ENCODE results near the gene MBNL2. TPM values are rescaled to one million over a fixed set of nuclear protein-coding genes. Genes with fewer than 3 reads are reported as not detected.

MBNL2 gene
- total and polyA plus RNA-seq, 2 experiments from 2014 or later = 27.4 to 97.9 TPM

- Histone ChIP-seq H3K4me2 (no peak overlapping the region), H2AFZ (no peak overlapping the region), H3K9me2 (replicated peaks; ENCODE audit: insufficient read depth) (no peaks in the 10 kb centered on the region), H3K36me3 (replicated peaks; ENCODE audit: insufficient read depth, low read depth) (no peaks in the 10 kb centered on the region), H3K9me3 (ENCODE audit: low read depth) (no peaks in the 10 kb centered on the region), H3K79me2 (no peaks in the 10 kb centered on the region), H4K20me1 (ENCODE audit: insufficient read depth, poor library complexity, severe bottlenecking) (no peaks in the 10 kb centered on the region), H3K27me3 (no peaks in the 10 kb centered on the region), H3K4me1 (ENCODE audit: insufficient read depth) (no peaks in the 10 kb centered on the region), H3K27ac (peak overlapping the region; percentile 8), H3K4me3 (no peak overlapping the region)
- TF ChIP-seq EZH2phosphoT487 (IDR thresholded peaks at IDR 0.05; ENCODE audit: low read depth, severe bottlenecking, unreplicated experiment) (no peak), CTCF (IDR thresholded peaks at IDR 0.05; ENCODE audit: poor library complexity) (no peak), EZH2 (IDR thresholded peaks at IDR 0.05; ENCODE audit: borderline replicate concordance) (no peak)
- WGBS (ENCODE audit: low lambda C conversion rate, missing lambda C conversion rate) = 84% methylated on average over 2 of the region's 2 CpGs
- DNase-seq (ENCODE audit: low spot score) = peak; percentile 8
Measured at GRCh38 chr13:97179501-97179900, 42.6 kb upstream of the MBNL2 start.

- Histone ChIP-seq H3K27ac (no peak overlapping the region), H3K79me2 (no peaks in the 10 kb centered on the region), H3K4me3 (no peak overlapping the region), H4K20me1 (ENCODE audit: insufficient read depth, poor library complexity, severe bottlenecking) (no peaks in the 10 kb centered on the region), H2AFZ (no peak overlapping the region), H3K9me3 (ENCODE audit: low read depth) (no peaks in the 10 kb centered on the region), H3K4me2 (no peak overlapping the region), H3K27me3 (no peaks in the 10 kb centered on the region), H3K9me2 (replicated peaks; ENCODE audit: insufficient read depth) (no peaks in the 10 kb centered on the region), H3K4me1 (ENCODE audit: insufficient read depth) (no peaks in the 10 kb centered on the region), H3K36me3 (replicated peaks; ENCODE audit: insufficient read depth, low read depth) (no peaks in the 10 kb centered on the region)
- 80% methylated on average over 6 of the region's 6 CpGs for WGBS (ENCODE audit: low lambda C conversion rate, missing lambda C conversion rate)
- DNase-seq (ENCODE audit: low spot score) = no peak
- TF ChIP-seq EZH2phosphoT487 (IDR thresholded peaks at IDR 0.05; ENCODE audit: low read depth, severe bottlenecking, unreplicated experiment) (no peak), CTCF (IDR thresholded peaks at IDR 0.05; ENCODE audit: poor library complexity) (no peak)
Measured at GRCh38 chr13:97182111-97182890, 39.8 kb upstream of the MBNL2 start.

- WGBS (ENCODE audit: low lambda C conversion rate, missing lambda C conversion rate) = 76% methylated on average over 3 of the region's 3 CpGs
- Histone ChIP-seq H4K20me1 (ENCODE audit: insufficient read depth, poor library complexity, severe bottlenecking) (no peaks in the 10 kb centered on the region), H3K27ac (no peak overlapping the region), H3K4me1 (ENCODE audit: insufficient read depth) (no peaks in the 10 kb centered on the region), H2AFZ (no peak overlapping the region), H3K4me3 (no peak overlapping the region), H3K79me2 (no peaks in the 10 kb centered on the region), H3K9me2 (replicated peaks; ENCODE audit: insufficient read depth) (no peaks in the 10 kb centered on the region), H3K9me3 (ENCODE audit: low read depth) (no peaks in the 10 kb centered on the region), H3K27me3 (no peaks in the 10 kb centered on the region), H3K4me2 (no peak overlapping the region), H3K36me3 (replicated peaks; ENCODE audit: insufficient read depth, low read depth) (no peaks in the 10 kb centered on the region)
- TF ChIP-seq EZH2 (IDR thresholded peaks at IDR 0.05; ENCODE audit: borderline replicate concordance) (no peak), EZH2phosphoT487 (IDR thresholded peaks at IDR 0.05; ENCODE audit: low read depth, severe bottlenecking, unreplicated experiment) (no peak), CTCF (IDR thresholded peaks at IDR 0.05; ENCODE audit: poor library complexity) (no peak)
- no peak for DNase-seq (ENCODE audit: low spot score)
Measured at GRCh38 chr13:97185291-97185690, 36.8 kb upstream of the MBNL2 start.
